Activated CD4-positive, alpha-beta T cell treated with anti-CD3 and anti-CD28 coated beads for 48 hours (primary cell): Measurements from ENCODE around the gene TDRD1.

ENCODE experiments used
- DNase-seq: peaks from one replicate; pipeline ENCODE4 v3.0.0-alpha.2; 2020

TDRD1 gene

GRCh38 chr10:114174695-114175188 is 4.4 kb upstream of the TDRD1 start:
- no peak for DNase-seq

- DNase-seq, result no peak
Measured at GRCh38 chr10:114175667-114176066, 3.5 kb upstream of the TDRD1 start.

GRCh38 chr10:114176511-114176910 is 2.6 kb upstream of the TDRD1 start:
- DNase-seq, result no peak

GRCh38 chr10:114179747-114180146 is 594 bp downstream of the TDRD1 start:
- DNase-seq, result no peak

- DNase-seq, result no peak
Measured at GRCh38 chr10:114180937-114181336, 1.8 kb downstream of the TDRD1 start.

- no peak for DNase-seq
Measured at GRCh38 chr10:114181971-114182370, 2.8 kb downstream of the TDRD1 start.

GRCh38 chr10:114183563-114183962 is 4.4 kb downstream of the TDRD1 start:
- no peak for DNase-seq

GRCh38 chr10:114184276-114184675 is 5.1 kb downstream of the TDRD1 start:
- no peak for DNase-seq

GRCh38 chr10:114188001-114188400 is 8.8 kb downstream of the TDRD1 start:
- no peak for DNase-seq

- no peak for DNase-seq
Measured at GRCh38 chr10:114188900-114189299, 9.7 kb downstream of the TDRD1 start.

- no peak for DNase-seq
Measured at GRCh38 chr10:114189700-114190099, 10.5 kb downstream of the TDRD1 start.

- no peak for DNase-seq
Measured at GRCh38 chr10:114195079-114195478, 15.9 kb downstream of the TDRD1 start.

- DNase-seq, result no peak
Measured at GRCh38 chr10:114199239-114199638, 20.1 kb downstream of the TDRD1 start.

- no peak for DNase-seq
Measured at GRCh38 chr10:114202812-114203211, 23.7 kb downstream of the TDRD1 start.

- DNase-seq, result no peak
Measured at GRCh38 chr10:114206902-114207301, 27.7 kb downstream of the TDRD1 start.

GRCh38 chr10:114207349-114207748 is 28.2 kb downstream of the TDRD1 start:
- DNase-seq, result no peak

- DNase-seq, result no peak
Measured at GRCh38 chr10:114208351-114208750, 29.2 kb downstream of the TDRD1 start.

GRCh38 chr10:114212153-114212552 is 33.0 kb downstream of the TDRD1 start:
- no peak for DNase-seq

- no peak for DNase-seq
Measured at GRCh38 chr10:114215033-114215432, 35.9 kb downstream of the TDRD1 start.

- DNase-seq, result no peak
Measured at GRCh38 chr10:114220281-114220680, 41.1 kb downstream of the TDRD1 start.

- DNase-seq, result no peak
Measured at GRCh38 chr10:114221235-114221634, 42.1 kb downstream of the TDRD1 start.

- DNase-seq, result no peak
Measured at GRCh38 chr10:114223066-114223465, 43.9 kb downstream of the TDRD1 start.

- no peak for DNase-seq
Measured at GRCh38 chr10:114228156-114228555, 49.0 kb downstream of the TDRD1 start.

GRCh38 chr10:114232561-114233176 is 53.5 kb downstream of the TDRD1 start:
- DNase-seq, result no peak

GRCh38 chr10:114233482-114233881 is 54.3 kb downstream of the TDRD1 start:
- DNase-seq, result no peak
